ENCODE results near the gene GNA14.

GRCh38 chr9:77600810-77601209 lies 47.3 kb downstream of the GNA14 start:
- no peak for TF ChIP-seq ZNF274 (IDR thresholded peaks at IDR 0.05; ENCODE audit: low read depth, low read length)
- TF ChIP-seq YY1 (IDR thresholded peaks at IDR 0.05; ENCODE audit: insufficient read depth, insufficient read length) = no peak
- no peak for TF ChIP-seq SUZ12 (IDR thresholded peaks at IDR 0.05; ENCODE audit: extremely low read depth, insufficient read depth, insufficient read length)
